Central memory CD8-positive, alpha-beta T cell (primary cell): ENCODE results near the gene AGPAT3.
"Not testable (repeated sequence)": the region's sequence is repeated elsewhere in the genome, so short reads cannot be mapped to it uniquely, and the experiment has no call there.

Experiments used
- ATAC-seq: fragments of 150-1000 bp; cut with Tn5 transposase; replicated peaks from 2 replicates; pipeline ENCODE4 v1.10.0; 2022; ENCODE audit warnings: mild to moderate bottlenecking, moderate FRiP score, moderate number of reproducible peaks; ENCODE audit not compliant: poor library complexity, severe bottlenecking; ENCODE audit errors: extremely low read depth
- DNase-seq, 2 donors: peaks; one replicate each; pipeline ENCODE4 v3.0.0; 2021; ENCODE audit warnings: low spot score in 2 of 2
- H3K27ac Mint-ChIP-seq: one replicate; pipeline ENCODE4 v1.8.0; 2022; ENCODE audit warnings: low read depth, mild to moderate bottlenecking, moderate library complexity, mixed read lengths
- H3K27me3 Mint-ChIP-seq: one replicate; pipeline ENCODE4 v1.8.0; 2022; ENCODE audit warnings: mixed read lengths
- H3K36me3 Mint-ChIP-seq: one replicate; pipeline ENCODE4 v1.8.0; 2022; ENCODE audit warnings: mild to moderate bottlenecking, moderate library complexity, mixed read lengths; ENCODE audit not compliant: insufficient read depth
- H3K4me1 Mint-ChIP-seq: one replicate; pipeline ENCODE4 v1.8.0; 2022; ENCODE audit warnings: mixed read lengths
- H3K4me3 Mint-ChIP-seq: one replicate; pipeline ENCODE4 v1.8.0; 2022; ENCODE audit warnings: mild to moderate bottlenecking, moderate library complexity, mixed read lengths
- H3K9me3 Mint-ChIP-seq: one replicate; pipeline ENCODE4 v1.8.0; 2022; ENCODE audit warnings: mixed read lengths

Gene AGPAT3

DNA sequence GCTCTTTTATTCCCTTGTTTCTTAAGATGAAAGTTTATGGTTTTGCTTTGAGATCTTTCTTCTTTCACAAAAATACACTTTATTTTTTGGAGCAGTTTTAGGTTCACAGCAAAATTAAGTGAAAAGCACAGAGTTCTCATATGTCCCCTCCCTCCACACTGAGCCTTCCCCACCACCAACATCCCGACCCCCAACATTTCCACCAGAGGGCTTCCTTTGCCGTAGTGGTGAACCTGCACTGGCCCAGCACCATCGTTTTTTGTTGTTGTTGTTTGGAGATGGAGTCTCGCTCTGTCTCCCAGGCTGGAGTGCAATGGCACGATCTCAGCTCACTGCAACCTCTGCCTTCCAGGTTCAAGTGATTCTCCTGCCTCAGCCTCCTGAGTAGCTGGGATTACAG, 20.1 kb upstream of the AGPAT3 start:
- not testable (repeated sequence) for H3K9me3 Mint-ChIP-seq, ATAC-seq, DNase-seq, H3K36me3 Mint-ChIP-seq, H3K27me3 Mint-ChIP-seq, H3K4me3 Mint-ChIP-seq, H3K27ac Mint-ChIP-seq
- H3K4me1 Mint-ChIP-seq, result peaks cover 11% of the 10 kb centered on the region

- Mint-ChIP-seq H3K4me3 (no peak overlapping the region), H3K27ac (no peak overlapping the region), H3K9me3 (no peaks in the 10 kb centered on the region), H3K4me1 (peaks cover 11% of the 10 kb centered on the region), H3K36me3 (no peaks in the 10 kb centered on the region), H3K27me3 (peaks cover 11% of the 10 kb centered on the region)
- DNase-seq (no peak), ATAC-seq (no peak)
Measured at GRCh38 chr21:43845386-43845785, 19.6 kb upstream of the AGPAT3 start.

- no peak for DNase-seq
- ATAC-seq, result no peak
- Mint-ChIP-seq H3K36me3 (no peaks in the 10 kb centered on the region), H3K4me3 (no peak overlapping the region), H3K9me3 (no peaks in the 10 kb centered on the region), H3K27me3 (peaks cover 11% of the 10 kb centered on the region), H3K4me1 (peaks cover 11% of the 10 kb centered on the region), H3K27ac (no peak overlapping the region)
Measured at GRCh38 chr21:43846430-43846829, 18.6 kb upstream of the AGPAT3 start.

GRCh38 chr21:43847301-43847700, 17.7 kb upstream of the AGPAT3 start:
- DNase-seq (no peak), ATAC-seq (no peak)
- Mint-ChIP-seq H3K27ac (no peak overlapping the region), H3K9me3 (no peaks in the 10 kb centered on the region), H3K4me1 (peaks cover 11% of the 10 kb centered on the region), H3K36me3 (peaks cover under 1% of the 10 kb centered on the region), H3K4me3 (no peak overlapping the region), H3K27me3 (peaks cover 11% of the 10 kb centered on the region)

- peaks cover 11% of the 10 kb centered on the region for H3K27me3 Mint-ChIP-seq
- no peak overlapping the region for H3K27ac Mint-ChIP-seq
- no peak for ATAC-seq
Measured at GRCh38 chr21:43848771-43849170, 16.3 kb upstream of the AGPAT3 start.

GRCh38 chr21:43849532-43850299, 15.3 kb upstream of the AGPAT3 start:
- DNase-seq (no peak), ATAC-seq (no peak)
- no peaks in the 10 kb centered on the region for H3K9me3 Mint-ChIP-seq
- no peak overlapping the region for H3K27ac Mint-ChIP-seq
- peaks cover 1% of the 10 kb centered on the region for H3K36me3 Mint-ChIP-seq
- H3K4me3 Mint-ChIP-seq, result no peak overlapping the region
- H3K27me3 Mint-ChIP-seq, result peaks cover 15% of the 10 kb centered on the region
- peaks cover 5% of the 10 kb centered on the region for H3K4me1 Mint-ChIP-seq

More at GRCh38 chr21:43848771-43849170, 16.3 kb upstream of the AGPAT3 start:
- H3K4me1 Mint-ChIP-seq, result peaks cover 5% of the 10 kb centered on the region
- no peaks in the 10 kb centered on the region for H3K9me3 Mint-ChIP-seq
- no peak overlapping the region for H3K4me3 Mint-ChIP-seq
- no peak for DNase-seq
- peaks cover 1% of the 10 kb centered on the region for H3K36me3 Mint-ChIP-seq

GRCh38 chr21:43850728-43851295, 14.2 kb upstream of the AGPAT3 start:
- ATAC-seq (no peak), DNase-seq (no peak)
- Mint-ChIP-seq H3K9me3 (no peaks in the 10 kb centered on the region), H3K27ac (no peak overlapping the region), H3K4me1 (peaks cover 6% of the 10 kb centered on the region), H3K27me3 (peaks cover 26% of the 10 kb centered on the region), H3K4me3 (no peak overlapping the region), H3K36me3 (peaks cover 1% of the 10 kb centered on the region)

- Mint-ChIP-seq H3K27me3 (peaks cover 32% of the 10 kb centered on the region), H3K4me1 (peaks cover 9% of the 10 kb centered on the region), H3K27ac (no peak overlapping the region), H3K36me3 (peaks cover 1% of the 10 kb centered on the region), H3K4me3 (no peak overlapping the region), H3K9me3 (no peaks in the 10 kb centered on the region)
- DNase-seq, result no peak
- ATAC-seq, result no peak
Measured at GRCh38 chr21:43851593-43851992, 13.4 kb upstream of the AGPAT3 start.

DNA sequence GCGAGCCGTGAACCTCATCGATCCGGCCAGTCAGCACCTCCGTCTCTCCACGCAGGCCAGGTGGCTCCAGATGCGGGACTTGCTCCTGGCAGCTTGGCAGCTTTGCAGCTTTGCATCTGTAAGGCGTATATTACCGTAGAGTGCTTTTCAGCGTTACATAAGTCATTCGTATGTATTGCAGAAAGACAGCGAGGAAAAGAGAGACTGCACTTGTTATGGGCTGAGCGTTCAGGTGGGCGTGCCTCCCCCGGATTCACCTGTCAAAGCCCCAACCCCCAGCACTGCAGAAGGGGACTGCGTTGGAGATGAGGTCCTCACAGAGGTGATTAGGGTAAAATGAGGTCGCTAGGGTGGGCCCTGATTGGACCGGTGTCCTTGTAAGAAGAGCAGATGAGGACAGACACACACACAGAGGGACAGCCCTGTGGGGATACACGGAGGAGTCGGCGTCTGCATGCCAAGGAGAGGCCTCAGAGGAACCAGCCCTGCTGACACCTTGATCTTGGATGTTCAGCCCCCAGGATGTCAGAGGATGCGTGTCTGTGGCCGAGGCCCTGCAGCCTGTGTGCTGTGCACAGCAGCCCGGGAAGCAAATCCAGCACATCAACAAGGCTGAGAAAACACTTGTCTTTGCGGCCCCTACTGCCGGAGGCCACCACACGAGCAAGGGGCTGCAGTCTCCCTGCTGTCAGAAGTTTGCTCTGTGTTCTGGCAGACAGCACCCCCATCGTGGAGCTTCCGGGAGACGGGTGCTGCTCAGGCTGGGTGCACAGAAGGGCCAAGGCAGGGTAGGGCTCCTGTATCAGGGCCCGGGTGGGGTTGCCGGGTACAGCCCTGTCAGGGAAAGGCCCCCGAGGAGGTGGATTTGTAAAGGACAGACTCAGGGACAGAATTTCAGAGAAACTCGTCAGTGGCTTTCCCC, 10.9 kb upstream of the AGPAT3 start:
- Mint-ChIP-seq H3K36me3 (peaks cover 1% of the 10 kb centered on the region), H3K4me1 (peaks cover 9% of the 10 kb centered on the region), H3K27ac (no peak overlapping the region), H3K4me3 (no peak overlapping the region), H3K27me3 (peaks cover 32% of the 10 kb centered on the region), H3K9me3 (no peaks in the 10 kb centered on the region)
- ATAC-seq (no peak), DNase-seq (no peak)

GRCh38 chr21:43854773-43855633, 10.0 kb upstream of the AGPAT3 start:
- no peak for ATAC-seq

DNA sequence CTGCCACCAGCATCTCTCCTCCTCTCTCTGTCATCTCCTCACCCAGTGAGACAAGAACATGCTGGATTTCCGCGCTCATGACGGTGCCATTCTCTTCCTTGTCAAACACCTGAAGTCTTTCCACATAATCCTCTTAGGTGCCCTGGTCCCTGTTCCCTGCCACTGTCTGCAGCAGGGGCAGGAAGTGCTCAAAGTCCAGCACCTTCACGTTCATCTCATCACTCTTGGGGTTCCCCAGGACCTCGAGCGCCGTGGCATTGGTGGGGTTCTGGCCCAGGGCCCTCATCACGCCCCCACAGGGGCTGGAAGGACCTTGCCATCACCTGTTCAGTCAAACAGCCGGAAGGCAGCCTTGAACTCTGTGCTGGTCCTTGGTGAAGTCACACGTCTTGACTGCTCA, 9.1 kb upstream of the AGPAT3 start:
- Mint-ChIP-seq H3K9me3 (no peaks in the 10 kb centered on the region), H3K27ac (no peak overlapping the region), H3K4me1 (peaks cover 4% of the 10 kb centered on the region), H3K4me3 (no peak overlapping the region), H3K27me3 (peaks cover 20% of the 10 kb centered on the region), H3K36me3 (peaks cover 1% of the 10 kb centered on the region)
- DNase-seq, result no peak
- ATAC-seq, result no peak

More at GRCh38 chr21:43854773-43855633, 10.0 kb upstream of the AGPAT3 start:
- H3K4me3 Mint-ChIP-seq, result no peak overlapping the region
- H3K27me3 Mint-ChIP-seq, result peaks cover 23% of the 10 kb centered on the region
- peaks cover 4% of the 10 kb centered on the region for H3K4me1 Mint-ChIP-seq
- no peak overlapping the region for H3K27ac Mint-ChIP-seq
- peaks cover 1% of the 10 kb centered on the region for H3K36me3 Mint-ChIP-seq
- H3K9me3 Mint-ChIP-seq, result no peaks in the 10 kb centered on the region
- DNase-seq, result no peak
